CD4-positive, CD25-positive, alpha-beta regulatory T cell (primary cell): ENCODE data around the gene PLCXD3. TPM values are rescaled to one million over a fixed set of nuclear protein-coding genes. Genes with fewer than 3 reads are reported as not detected.

Experiments used
- ATAC-seq, 2 donors: fragments of 150-1000 bp; cut with Tn5 transposase; one replicate each; pipeline ENCODE4 v1.10.0; 2021; ENCODE audit warnings: low read depth in 2 of 2, moderate number of reproducible peaks in 2 of 2, moderate library complexity in 1 of 2
- DNase-seq, 3 donors: peaks; one replicate each; pipeline versions ENCODE4 v3.0.0 to v3.0.0-alpha.2; 2012 to 2022; ENCODE audit warnings: mixed read lengths in 1 of 3
- H3K27ac ChIP-seq: one replicate; pipeline ENCODE4 v1.7.0; 2013; ENCODE audit warnings: mild to moderate bottlenecking, low read length; ENCODE audit not compliant: insufficient read depth, poor library complexity, severe bottlenecking
- H3K27me3 ChIP-seq: one replicate; pipeline ENCODE4 v1.7.0; 2013; ENCODE audit warnings: low read length; ENCODE audit not compliant: control insufficient read depth, insufficient read depth
- H3K36me3 ChIP-seq: one replicate; pipeline ENCODE4 v1.7.0; 2013; ENCODE audit warnings: mild to moderate bottlenecking, low read length, moderate library complexity; ENCODE audit not compliant: control insufficient read depth, insufficient read depth
- H3K4me1 ChIP-seq: 2 replicates; pipeline ENCODE4 v1.7.0; 2013; ENCODE audit warnings: mild to moderate bottlenecking, low read length; ENCODE audit not compliant: insufficient read depth, control insufficient read depth, poor library complexity, severe bottlenecking
- H3K4me3 ChIP-seq: one replicate; pipeline ENCODE4 v1.7.0; 2013; ENCODE audit warnings: low read depth, mild to moderate bottlenecking, low read length, moderate library complexity
- H3K9me3 ChIP-seq, 2 experiments: 1 replicate in 1 of 2; 2 replicates in 1 of 2; pipeline ENCODE4 v1.7.0; 2013; ENCODE audit warnings: low read length in 2 of 2, mild to moderate bottlenecking in 1 of 2, moderate library complexity in 1 of 2; ENCODE audit not compliant: control insufficient read depth in 2 of 2
- H3K27ac Mint-ChIP-seq, 3 donors: one replicate each; pipeline ENCODE4 v1.8.0; 2020 to 2022; ENCODE audit warnings: mild to moderate bottlenecking in 3 of 3, mixed read lengths in 3 of 3, moderate library complexity in 2 of 3
- H3K27me3 Mint-ChIP-seq: one replicate; pipeline ENCODE4 v1.8.0; 2022; ENCODE audit warnings: mild to moderate bottlenecking, mixed read lengths
- H3K36me3 Mint-ChIP-seq: one replicate; pipeline ENCODE4 v1.8.0; 2020; ENCODE audit warnings: mixed read lengths
- H3K4me1 Mint-ChIP-seq, 4 donors: one replicate each; pipeline ENCODE4 v1.8.0; 2020 to 2022; ENCODE audit warnings: mixed read lengths in 4 of 4, mild to moderate bottlenecking in 1 of 4
- H3K4me3 Mint-ChIP-seq, 4 donors: one replicate each; pipeline ENCODE4 v1.8.0; 2020 to 2022; ENCODE audit warnings: mild to moderate bottlenecking in 4 of 4, mixed read lengths in 4 of 4, moderate library complexity in 3 of 4
- H3K9me3 Mint-ChIP-seq, 7 donors: one replicate each; pipeline ENCODE4 v1.8.0; 2020 to 2022; ENCODE audit warnings: mixed read lengths in 7 of 7, mild to moderate bottlenecking in 3 of 7, moderate library complexity in 2 of 7
- polyA plus RNA-seq, 4 donors: library from polyadenylated mRNA; unstranded; fragments of 300-500 nt; fragmentation: Illumina TruSeq; gene quantifications; one replicate each; pipeline ENCODE4 v1.2.3, GENCODE V29; 2021
- total RNA-seq: library from RNA; stranded (reverse); gene quantifications from one replicate; pipeline ENCODE4 v1.2.3, GENCODE V29; 2022

PLCXD3 gene
- total and polyA plus RNA-seq, 5 donors from 2014 or later, result not detected

- Mint-ChIP-seq H3K4me1 (no peaks in the 10 kb centered on the region), H3K27ac (no peak overlapping the region), H3K27me3 (no peaks in the 10 kb centered on the region), H3K36me3 (no peaks in the 10 kb centered on the region), H3K4me3 (no peak overlapping the region), H3K9me3 (peaks cover 0 to 18% (median 1%) of the 10 kb centered on the region in 7 donors)
- H3K36me3 ChIP-seq, result no peaks in the 10 kb centered on the region
- no peaks in the 10 kb centered on the region for H3K4me1 ChIP-seq
- no peak overlapping the region for H3K4me3 ChIP-seq
- DNase-seq, result no peak
- H3K27ac ChIP-seq, result no peak overlapping the region
- ATAC-seq, result no peak
- no peaks in the 10 kb centered on the region for H3K27me3 ChIP-seq
- H3K9me3 ChIP-seq, result no peaks in the 10 kb centered on the region
These were observed 118.4 kb downstream of the PLCXD3 start for GRCh38 chr5:41392016-41392415.

DNA sequence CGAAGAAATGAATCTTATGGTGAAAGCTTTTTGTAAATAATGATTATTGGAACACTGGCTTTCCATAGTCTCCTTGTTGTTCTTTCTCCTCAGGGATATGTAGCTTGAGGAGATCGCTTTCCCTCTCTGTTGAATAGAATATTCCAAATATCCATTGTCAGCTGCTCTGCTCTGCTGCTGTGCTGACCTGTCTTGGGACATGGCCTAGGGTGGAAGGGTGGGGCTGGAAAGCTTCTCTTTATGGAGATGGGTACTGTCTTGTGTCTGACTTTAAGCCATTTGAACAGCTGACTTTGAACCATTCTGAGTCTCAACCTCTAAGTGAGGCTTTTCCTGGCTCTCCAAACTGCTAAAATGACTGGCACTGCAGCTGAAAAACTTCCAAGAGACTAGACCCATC is 135.8 kb downstream of the PLCXD3 start:
- Mint-ChIP-seq H3K9me3 (peaks cover 0 to 5% (median 3%) of the 10 kb centered on the region in 7 donors), H3K36me3 (no peaks in the 10 kb centered on the region), H3K27me3 (no peaks in the 10 kb centered on the region), H3K27ac (no peak overlapping the region), H3K4me3 (no peak overlapping the region), H3K4me1 (no peaks in the 10 kb centered on the region)
- Histone ChIP-seq H3K27me3 (no peaks in the 10 kb centered on the region), H3K27ac (no peak overlapping the region), H3K9me3 (no peaks in the 10 kb centered on the region), H3K36me3 (no peaks in the 10 kb centered on the region), H3K4me3 (no peak overlapping the region), H3K4me1 (no peaks in the 10 kb centered on the region)
- ATAC-seq (no peak), DNase-seq (no peak)

DNA sequence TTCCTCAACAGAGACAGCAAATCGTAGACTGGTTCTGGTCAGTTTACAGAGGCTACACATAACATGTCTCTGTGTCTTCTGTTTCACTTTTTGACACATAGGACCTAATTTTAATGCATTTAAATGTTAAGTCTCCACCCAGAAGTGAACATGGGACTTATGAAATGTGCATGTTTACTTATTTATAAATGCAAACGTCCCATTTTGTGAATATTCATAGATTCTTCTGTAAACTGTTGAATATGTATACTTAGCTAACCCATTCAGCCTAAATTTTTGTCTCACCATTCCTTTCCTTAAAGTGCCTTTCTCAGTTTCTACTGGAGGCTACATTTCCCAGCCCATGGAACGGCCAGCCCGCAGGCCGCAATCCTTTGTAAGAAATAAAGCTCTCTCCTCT is 137.2 kb downstream of the PLCXD3 start:
- H3K4me3 ChIP-seq, result no peak overlapping the region
- H3K27ac Mint-ChIP-seq, result no peak overlapping the region
- no peak for DNase-seq
- H3K4me3 Mint-ChIP-seq, result no peak overlapping the region
- no peak overlapping the region for H3K27ac ChIP-seq
- H3K36me3 Mint-ChIP-seq, result no peaks in the 10 kb centered on the region
- H3K27me3 ChIP-seq, result no peaks in the 10 kb centered on the region
- no peaks in the 10 kb centered on the region for H3K27me3 Mint-ChIP-seq
- H3K4me1 Mint-ChIP-seq, result no peaks in the 10 kb centered on the region
- H3K4me1 ChIP-seq, result no peaks in the 10 kb centered on the region
- H3K9me3 ChIP-seq, result no peaks in the 10 kb centered on the region
- no peak for ATAC-seq
- H3K36me3 ChIP-seq, result no peaks in the 10 kb centered on the region
- H3K9me3 Mint-ChIP-seq, result peaks cover 0 to 5% (median 3%) of the 10 kb centered on the region in 7 donors

GRCh38 chr5:41371738-41372137 is 138.7 kb downstream of the PLCXD3 start:
- no peak for DNase-seq
- Histone ChIP-seq H3K27me3 (no peaks in the 10 kb centered on the region), H3K4me1 (no peaks in the 10 kb centered on the region), H3K4me3 (no peak overlapping the region), H3K9me3 (no peaks in the 10 kb centered on the region), H3K36me3 (no peaks in the 10 kb centered on the region), H3K27ac (no peak overlapping the region)
- no peaks in the 10 kb centered on the region for H3K27me3 Mint-ChIP-seq
- H3K9me3 Mint-ChIP-seq, result peaks cover 0 to 5% (median 3%) of the 10 kb centered on the region in 7 donors
- H3K36me3 Mint-ChIP-seq, result no peaks in the 10 kb centered on the region
- no peak for ATAC-seq
- no peak overlapping the region for H3K4me3 Mint-ChIP-seq
- H3K27ac Mint-ChIP-seq, result no peak overlapping the region
- no peaks in the 10 kb centered on the region for H3K4me1 Mint-ChIP-seq

- no peaks in the 10 kb centered on the region for H3K27me3 Mint-ChIP-seq
These were observed 139.9 kb downstream of the PLCXD3 start for GRCh38 chr5:41370482-41370881.

GRCh38 chr5:41369799-41370198 is 140.6 kb downstream of the PLCXD3 start:
- H3K27me3 Mint-ChIP-seq, result no peaks in the 10 kb centered on the region
- Histone ChIP-seq H3K4me3 (no peak overlapping the region), H3K9me3 (no peaks in the 10 kb centered on the region), H3K27me3 (no peaks in the 10 kb centered on the region), H3K4me1 (no peaks in the 10 kb centered on the region), H3K36me3 (no peaks in the 10 kb centered on the region), H3K27ac (no peak overlapping the region)
- H3K9me3 Mint-ChIP-seq, result peaks cover 0 to 5% (median 3%) of the 10 kb centered on the region in 7 donors
- H3K27ac Mint-ChIP-seq, result no peak overlapping the region
- H3K4me3 Mint-ChIP-seq, result no peak overlapping the region
- no peaks in the 10 kb centered on the region for H3K4me1 Mint-ChIP-seq
- no peak for DNase-seq
- H3K36me3 Mint-ChIP-seq, result no peaks in the 10 kb centered on the region
- no peak for ATAC-seq

More at GRCh38 chr5:41370482-41370881, 139.9 kb downstream of the PLCXD3 start:
- Mint-ChIP-seq H3K9me3 (peaks cover 0 to 6% (median 3%) of the 10 kb centered on the region in 7 donors), H3K4me1 (no peaks in the 10 kb centered on the region), H3K4me3 (no peak overlapping the region), H3K27ac (no peak overlapping the region), H3K36me3 (no peaks in the 10 kb centered on the region)
- Histone ChIP-seq H3K27ac (no peak overlapping the region), H3K9me3 (no peaks in the 10 kb centered on the region), H3K4me1 (no peaks in the 10 kb centered on the region), H3K36me3 (no peaks in the 10 kb centered on the region), H3K27me3 (no peaks in the 10 kb centered on the region), H3K4me3 (no peak overlapping the region)
- ATAC-seq, result no peak
- no peak for DNase-seq

DNA sequence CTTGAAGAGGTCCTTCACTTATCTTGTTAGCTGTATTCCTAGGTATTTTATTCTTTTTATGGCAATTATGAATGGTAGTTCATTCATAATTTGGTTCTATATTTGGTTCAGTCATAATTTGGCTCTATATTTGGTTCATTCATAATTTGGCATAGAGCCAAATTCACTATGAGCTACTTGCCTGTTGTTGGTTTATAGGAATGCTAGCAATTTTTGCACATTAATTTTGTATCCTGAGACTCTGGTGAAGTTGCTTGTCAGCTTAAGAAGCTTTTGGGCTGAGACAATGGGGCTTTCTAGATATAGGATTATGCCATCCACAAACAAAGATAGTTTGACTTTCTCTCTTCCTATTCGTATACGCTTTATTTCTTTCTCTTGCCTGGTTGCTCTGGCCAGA is 142.2 kb downstream of the PLCXD3 start:
- ATAC-seq, result no peak
- H3K9me3 Mint-ChIP-seq, result peaks cover 0 to 5% (median 3%) of the 10 kb centered on the region in 7 donors

GRCh38 chr5:41365369-41365768 is 145.0 kb downstream of the PLCXD3 start:
- H3K27ac ChIP-seq, result no peak overlapping the region
- ATAC-seq (no peak), DNase-seq (no peak)
- Mint-ChIP-seq H3K4me1 (no peaks in the 10 kb centered on the region), H3K36me3 (no peaks in the 10 kb centered on the region), H3K27me3 (no peaks in the 10 kb centered on the region), H3K9me3 (peaks cover 0 to 6% (median 0%) of the 10 kb centered on the region in 7 donors), H3K4me3 (no peak overlapping the region), H3K27ac (no peak overlapping the region)
- no peaks in the 10 kb centered on the region for H3K27me3 ChIP-seq
- no peak overlapping the region for H3K4me3 ChIP-seq
- H3K36me3 ChIP-seq, result no peaks in the 10 kb centered on the region
- no peaks in the 10 kb centered on the region for H3K4me1 ChIP-seq
- H3K9me3 ChIP-seq, result no peaks in the 10 kb centered on the region

More for the DNA sequence above, 142.2 kb downstream of the PLCXD3 start:
- Histone ChIP-seq H3K4me1 (no peaks in the 10 kb centered on the region), H3K27me3 (no peaks in the 10 kb centered on the region), H3K9me3 (no peaks in the 10 kb centered on the region), H3K4me3 (no peak overlapping the region), H3K27ac (no peak overlapping the region), H3K36me3 (no peaks in the 10 kb centered on the region)
- no peak for DNase-seq
- Mint-ChIP-seq H3K36me3 (no peaks in the 10 kb centered on the region), H3K27me3 (no peaks in the 10 kb centered on the region), H3K4me3 (no peak overlapping the region), H3K27ac (no peak overlapping the region), H3K4me1 (no peaks in the 10 kb centered on the region)
